Measurements from ENCODE around the gene SELENBP1.
"Not testable (repeated sequence)": the region's sequence is repeated elsewhere in the genome, so short reads cannot be mapped to it uniquely, and the experiment has no call there.

The SELENBP1 gene

GRCh38 chr1:151372058-151372934 lies at the start of gene SELENBP1:
SELENBP1 (minus strand) TSS chr1:151372705; CDS start chr1:151372641, 64 bp downstream.
- peak; percentile 91 for DNase-seq

- no peak for DNase-seq
Measured at GRCh38 chr1:151419819-151420218, 47.3 kb upstream of the SELENBP1 start.

GRCh38 chr1:151418081-151418480 lies 45.6 kb upstream of the SELENBP1 start:
- no peak for DNase-seq

GRCh38 chr1:151416231-151416630 lies 43.7 kb upstream of the SELENBP1 start:
- DNase-seq = no peak

GRCh38 chr1:151411884-151412283 lies 39.4 kb upstream of the SELENBP1 start:
- no peak for DNase-seq

- no peak for DNase-seq
Measured at GRCh38 chr1:151408891-151409290, 36.4 kb upstream of the SELENBP1 start.

- no peak for DNase-seq
Measured at GRCh38 chr1:151407304-151407703, 34.8 kb upstream of the SELENBP1 start.

GRCh38 chr1:151406176-151406575 lies 33.7 kb upstream of the SELENBP1 start:
- DNase-seq = no peak

GRCh38 chr1:151405187-151405951 lies 32.9 kb upstream of the SELENBP1 start:
- no peak for DNase-seq

- DNase-seq = no peak
Measured at GRCh38 chr1:151403612-151404011, 31.1 kb upstream of the SELENBP1 start.

- DNase-seq = no peak
Measured at GRCh38 chr1:151402764-151403163, 30.3 kb upstream of the SELENBP1 start.

- no peak for DNase-seq
Measured at GRCh38 chr1:151401860-151402259, 29.4 kb upstream of the SELENBP1 start.

- DNase-seq = no peak
Measured at GRCh38 chr1:151401125-151401788, 28.8 kb upstream of the SELENBP1 start.

GRCh38 chr1:151399324-151400171 lies 27.0 kb upstream of the SELENBP1 start, which contains the start of gene PSMB4:
PSMB4 (plus strand) TSS chr1:151399573; CDS start chr1:151399588, 15 bp downstream.
- DNase-seq = peak; percentile 77

- not testable (repeated sequence) for DNase-seq
Measured at GRCh38 chr1:151396265-151396664, 23.8 kb upstream of the SELENBP1 start.

- DNase-seq = no peak
Measured at GRCh38 chr1:151393583-151393982, 21.1 kb upstream of the SELENBP1 start.

GRCh38 chr1:151391079-151391563 lies 18.6 kb upstream of the SELENBP1 start:
- DNase-seq = no peak

GRCh38 chr1:151390221-151391078 lies 17.9 kb upstream of the SELENBP1 start:
- not testable (repeated sequence) for DNase-seq

GRCh38 chr1:151386002-151386401 lies 13.5 kb upstream of the SELENBP1 start:
- DNase-seq = no peak

- DNase-seq = no peak
Measured at GRCh38 chr1:151384584-151384983, 12.1 kb upstream of the SELENBP1 start.

Measured in NCI-H1105 (cell line).